ENCODE results near the gene UBE3D.

DNA sequence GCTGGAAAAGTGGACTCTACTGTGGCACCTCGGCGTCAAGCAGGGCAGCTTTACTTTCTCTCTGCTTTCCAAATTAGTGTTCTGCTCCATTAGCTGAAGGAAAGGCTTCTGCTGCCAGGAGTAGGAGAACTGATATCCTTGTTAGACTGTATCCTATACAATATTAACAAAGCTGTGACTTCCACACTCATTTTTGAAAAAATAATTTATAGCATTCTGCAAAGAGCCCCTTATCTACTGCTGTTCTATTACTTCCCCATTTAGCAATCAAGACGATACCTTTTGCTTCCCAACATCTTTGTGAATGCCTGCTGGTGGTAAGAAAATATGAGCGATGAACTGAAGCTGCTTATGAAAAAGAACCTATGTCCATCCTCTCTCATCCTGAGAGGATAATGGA, 151.1 kb downstream of the UBE3D start:
- no peak for TF ChIP-seq EZH2 (IDR thresholded peaks at IDR 0.05; ENCODE audit: low read depth)
- TF ChIP-seq, protein P1, sequence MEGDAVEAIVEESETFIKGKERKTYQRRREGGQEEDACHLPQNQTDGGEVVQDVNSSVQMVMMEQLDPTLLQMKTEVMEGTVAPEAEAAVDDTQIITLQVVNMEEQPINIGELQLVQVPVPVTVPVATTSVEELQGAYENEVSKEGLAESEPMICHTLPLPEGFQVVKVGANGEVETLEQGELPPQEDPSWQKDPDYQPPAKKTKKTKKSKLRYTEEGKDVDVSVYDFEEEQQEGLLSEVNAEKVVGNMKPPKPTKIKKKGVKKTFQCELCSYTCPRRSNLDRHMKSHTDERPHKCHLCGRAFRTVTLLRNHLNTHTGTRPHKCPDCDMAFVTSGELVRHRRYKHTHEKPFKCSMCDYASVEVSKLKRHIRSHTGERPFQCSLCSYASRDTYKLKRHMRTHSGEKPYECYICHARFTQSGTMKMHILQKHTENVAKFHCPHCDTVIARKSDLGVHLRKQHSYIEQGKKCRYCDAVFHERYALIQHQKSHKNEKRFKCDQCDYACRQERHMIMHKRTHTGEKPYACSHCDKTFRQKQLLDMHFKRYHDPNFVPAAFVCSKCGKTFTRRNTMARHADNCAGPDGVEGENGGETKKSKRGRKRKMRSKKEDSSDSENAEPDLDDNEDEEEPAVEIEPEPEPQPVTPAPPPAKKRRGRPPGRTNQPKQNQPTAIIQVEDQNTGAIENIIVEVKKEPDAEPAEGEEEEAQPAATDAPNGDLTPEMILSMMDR (conservative IDR thresholded peaks at IDR 0.05), result no peak
